Tibial nerve (tissue), 4 donors: ENCODE results near the gene ZNF692. TPM values are rescaled to one million over a fixed set of nuclear protein-coding genes. Genes with fewer than 3 reads are reported as not detected.

Experiments used
- DNase-seq, 2 donors: peaks; one replicate each; pipeline ENCODE4 v3.0.0-alpha.2; 2019; ENCODE audit warnings: low spot score in 2 of 2
- H3K27ac ChIP-seq, 4 donors: fragments of 200-600 bp; sonication (generic) in 3 of 4; one replicate each; pipeline ENCODE4 v1.5.1; 2017 to 2019; ENCODE audit warnings: mild to moderate bottlenecking in 1 of 4
- H3K27me3 ChIP-seq, 2 donors: fragments of 200-600 bp; sonication (generic) in 1 of 2; one replicate each; pipeline versions ENCODE4 v1.5.1 to v1.6.0; 2017 to 2019
- H3K36me3 ChIP-seq, 3 donors: fragments of 200-600 bp; sonication (generic); one replicate each; pipeline ENCODE4 v1.5.1; 2018 to 2019
- H3K4me1 ChIP-seq, 4 donors: fragments of 200-600 bp; sonication (generic) in 3 of 4; one replicate each; pipeline ENCODE4 v1.5.1; 2017 to 2019
- H3K4me3 ChIP-seq, 4 donors: fragments of 200-600 bp; sonication (generic) in 3 of 4; one replicate each; pipeline ENCODE4 v1.5.1; 2017 to 2019; ENCODE audit warnings: mild to moderate bottlenecking in 1 of 4, moderate library complexity in 1 of 4
- H3K9me3 ChIP-seq, 4 donors: fragments of 200-600 bp; sonication (generic) in 3 of 4; one replicate each; pipeline ENCODE4 v1.5.1; 2017 to 2019
- EP300 ChIP-seq, 2 donors: sonication (generic); formaldehyde crosslinking; IDR thresholded peaks; one replicate each; pipeline ENCODE4 v1.6.1; 2017; ENCODE audit warnings: antibody characterized with exemption in 2 of 2, mild to moderate bottlenecking in 1 of 2
- POLR2A ChIP-seq, 2 donors: fragments of 450-650 bp; IDR thresholded peaks; one replicate each; pipeline ENCODE4 v1.6.1; 2017; ENCODE audit warnings: antibody characterized with exemption in 2 of 2, mild to moderate bottlenecking in 2 of 2, moderate library complexity in 2 of 2
- WGBS, 2 donors: methylation state at CpG; one replicate each; pipeline ENCODE4 v1.1.5; 2018; 5-methylcytosine and 5-hydroxymethylcytosine counted together
- total RNA-seq, 4 donors: library from RNA; depleted of rRNA; stranded (reverse); fragments of >200 nt; gene quantifications; one replicate each; pipeline ENCODE4 v1.1.0, GENCODE V29; 2016
- TF ChIP-seq, protein P1 (sequence below), 5 experiments: fragments of 200-600 bp in 3 of 5; fragments of 450-650 bp in 2 of 5; sonication (generic) in 3 of 5; IDR thresholded peaks; one replicate each; pipeline ENCODE4 v1.5.1; 2016 to 2019; ENCODE audit warnings: antibody characterized with exemption in 5 of 5, mild to moderate bottlenecking in 3 of 5, moderate library complexity in 2 of 5

ZNF692 gene
- total RNA-seq, 4 donors from 2014 or later, result 40.8 to 118 (median 68.5) TPM

DNA sequence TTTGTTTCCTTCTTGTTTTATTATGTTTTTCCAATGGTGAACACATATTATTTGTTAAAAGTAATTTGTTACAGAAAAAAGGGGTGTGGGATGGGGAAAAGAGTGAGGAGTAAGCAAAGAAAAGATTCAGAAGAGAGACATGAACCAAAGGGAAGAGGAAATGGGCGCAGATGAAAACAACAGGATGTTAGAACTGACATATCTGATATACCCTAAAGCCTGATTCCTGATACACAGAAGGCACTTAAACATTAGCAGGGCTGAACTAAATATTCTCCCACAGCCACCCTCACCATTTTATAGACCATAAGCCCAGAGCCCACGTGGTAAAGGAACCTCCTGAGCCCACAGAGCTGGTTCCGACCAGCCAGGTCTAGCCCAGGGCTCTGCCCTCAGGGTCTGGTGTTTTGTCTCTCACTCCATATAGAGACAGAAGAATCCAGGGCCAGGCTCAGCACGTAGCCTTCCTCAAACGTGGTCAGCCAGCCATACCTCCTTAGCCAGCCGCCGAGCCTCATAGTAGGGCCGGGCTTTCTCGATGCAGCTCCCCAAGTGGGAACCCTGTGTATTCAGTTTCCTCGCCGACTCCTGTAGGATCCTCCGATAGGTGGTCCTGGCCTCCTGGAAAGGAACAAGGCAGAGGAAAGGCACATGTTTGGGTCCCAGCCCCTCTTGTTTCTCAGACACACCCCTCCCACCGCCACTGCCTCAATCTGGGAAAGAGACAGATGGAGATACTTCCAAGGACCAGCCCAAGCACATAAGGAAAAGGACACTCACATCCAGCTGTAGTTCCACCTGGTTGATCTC, 42.6 kb downstream of the ZNF692 start:
- Histone ChIP-seq H3K36me3 (peaks cover 5 to 84% (median 29%) of the 10 kb centered on the region in 3 donors), H3K4me3 (no peak overlapping the region), H3K9me3 (no peaks in the 10 kb centered on the region), H3K27me3 (no peaks in the 10 kb centered on the region), H3K27ac (no peak overlapping the region), H3K4me1 (peaks cover 0 to 41% (median 2%) of the 10 kb centered on the region in 4 donors)
- TF ChIP-seq, protein P1, sequence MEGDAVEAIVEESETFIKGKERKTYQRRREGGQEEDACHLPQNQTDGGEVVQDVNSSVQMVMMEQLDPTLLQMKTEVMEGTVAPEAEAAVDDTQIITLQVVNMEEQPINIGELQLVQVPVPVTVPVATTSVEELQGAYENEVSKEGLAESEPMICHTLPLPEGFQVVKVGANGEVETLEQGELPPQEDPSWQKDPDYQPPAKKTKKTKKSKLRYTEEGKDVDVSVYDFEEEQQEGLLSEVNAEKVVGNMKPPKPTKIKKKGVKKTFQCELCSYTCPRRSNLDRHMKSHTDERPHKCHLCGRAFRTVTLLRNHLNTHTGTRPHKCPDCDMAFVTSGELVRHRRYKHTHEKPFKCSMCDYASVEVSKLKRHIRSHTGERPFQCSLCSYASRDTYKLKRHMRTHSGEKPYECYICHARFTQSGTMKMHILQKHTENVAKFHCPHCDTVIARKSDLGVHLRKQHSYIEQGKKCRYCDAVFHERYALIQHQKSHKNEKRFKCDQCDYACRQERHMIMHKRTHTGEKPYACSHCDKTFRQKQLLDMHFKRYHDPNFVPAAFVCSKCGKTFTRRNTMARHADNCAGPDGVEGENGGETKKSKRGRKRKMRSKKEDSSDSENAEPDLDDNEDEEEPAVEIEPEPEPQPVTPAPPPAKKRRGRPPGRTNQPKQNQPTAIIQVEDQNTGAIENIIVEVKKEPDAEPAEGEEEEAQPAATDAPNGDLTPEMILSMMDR (IDR thresholded peaks at IDR 0.05), result no peak
- TF ChIP-seq POLR2A (IDR thresholded peaks at IDR 0.05) (no peak), EP300 (IDR thresholded peaks at IDR 0.05) (no peak)
- DNase-seq, result no peak
- 87 to 91% methylated on average over 12 to 13 of the region's 13 CpGs for WGBS, 2 donors

GRCh38 chr1:248815407-248816034, 43.4 kb downstream of the ZNF692 start:
- whole genome bisulfite sequencing, 2 donors, result 84 to 91% methylated on average over 10 of the region's 10 CpGs
- no peak for DNase-seq
- Histone ChIP-seq H3K9me3 (no peaks in the 10 kb centered on the region), H3K36me3 (peaks cover 5 to 81% (median 29%) of the 10 kb centered on the region in 3 donors), H3K27me3 (no peaks in the 10 kb centered on the region), H3K4me3 (no peak overlapping the region), H3K27ac (no peak overlapping the region), H3K4me1 (peaks cover 0 to 41% (median 5%) of the 10 kb centered on the region in 4 donors)
- TF ChIP-seq, protein P1 (IDR thresholded peaks at IDR 0.05), result no peak

DNA sequence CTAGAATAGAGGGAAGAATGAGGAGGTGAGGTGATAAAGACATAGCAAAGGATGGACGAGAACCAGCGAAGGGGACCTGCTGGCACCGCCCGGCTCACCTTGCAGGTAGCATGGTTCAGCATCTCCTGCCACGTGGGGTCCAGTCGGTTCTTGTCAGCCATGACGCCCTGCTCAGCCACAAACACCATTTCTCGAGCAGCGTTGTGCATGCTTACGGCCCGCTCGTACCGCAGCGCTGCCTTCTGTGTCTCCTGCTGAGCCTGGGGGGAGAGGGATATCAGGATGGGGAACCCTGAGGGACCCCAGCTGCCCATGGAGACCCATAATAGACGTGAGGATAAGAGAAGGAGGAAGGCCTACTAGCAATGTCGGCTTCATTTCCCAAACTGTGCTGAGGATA, 44.5 kb downstream of the ZNF692 start:
- Histone ChIP-seq H3K27me3 (no peaks in the 10 kb centered on the region), H3K4me3 (no peak overlapping the region), H3K27ac (no peak overlapping the region), H3K4me1 (peaks cover 0 to 43% (median 9%) of the 10 kb centered on the region in 4 donors), H3K36me3 (peaks cover 5 to 75% (median 29%) of the 10 kb centered on the region in 3 donors), H3K9me3 (no peaks in the 10 kb centered on the region)
- TF ChIP-seq, protein P1 (IDR thresholded peaks at IDR 0.05), result no peak
- no peak for TF ChIP-seq EP300 (IDR thresholded peaks at IDR 0.05)
- TF ChIP-seq POLR2A (IDR thresholded peaks at IDR 0.05), result no peak
- no peak for DNase-seq
- WGBS, 2 donors, result 85 to 93% methylated on average over 16 of the region's 16 CpGs

GRCh38 chr1:248813546-248813945, 45.3 kb downstream of the ZNF692 start:
- WGBS, 2 donors, result 91 to 97% methylated on average over 6 to 8 of the region's 8 CpGs
- no peak overlapping the region for H3K4me3 ChIP-seq
- TF ChIP-seq, protein P1 (IDR thresholded peaks at IDR 0.05), result no peak
- H3K4me1 ChIP-seq, result peaks cover 0 to 37% (median 7%) of the 10 kb centered on the region in 4 donors
- no peaks in the 10 kb centered on the region for H3K9me3 ChIP-seq
- DNase-seq, result no peak
- no peak overlapping the region for H3K27ac ChIP-seq
- peaks cover 5 to 72% (median 29%) of the 10 kb centered on the region in 3 donors for H3K36me3 ChIP-seq
- no peaks in the 10 kb centered on the region for H3K27me3 ChIP-seq
